Measurements from ENCODE around the gene ZFHX2. TPM values are rescaled to one million over a fixed set of nuclear protein-coding genes. Genes with fewer than 3 reads are reported as not detected.

Gene ZFHX2
- total RNA-seq, 1 experiment from 2014 or later: 0.58 TPM

DNA sequence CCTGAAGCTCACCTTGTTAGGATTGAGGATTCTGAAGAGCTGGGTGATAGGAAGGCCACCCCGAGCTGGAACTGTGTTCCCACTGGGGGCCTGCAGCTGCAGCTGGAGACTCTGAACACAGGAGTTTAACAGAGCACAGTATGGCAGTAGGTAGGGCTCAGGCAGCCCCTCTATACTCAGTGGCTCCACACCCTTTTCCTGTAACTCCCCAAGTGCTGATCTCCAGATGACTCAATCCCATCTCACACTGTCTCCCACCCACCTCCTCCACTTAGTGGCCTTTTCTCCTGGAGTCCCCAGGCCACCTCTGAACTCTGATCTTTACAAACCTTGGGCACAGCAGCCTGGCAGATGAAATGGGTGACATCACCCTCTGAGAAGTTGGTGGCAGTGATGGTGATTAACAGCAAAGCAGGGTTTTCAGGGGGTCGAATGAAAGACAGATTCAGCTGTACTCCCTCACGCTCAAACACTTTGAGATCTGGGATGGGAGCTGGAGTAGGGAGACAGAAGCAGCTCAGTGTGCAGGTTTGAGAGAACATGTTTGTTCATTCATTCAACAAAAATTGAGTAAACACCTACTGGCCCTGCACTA lies 8.5 kb upstream of the ZFHX2 start:
- no peak for DNase-seq (ENCODE audit: low spot score)

DNA sequence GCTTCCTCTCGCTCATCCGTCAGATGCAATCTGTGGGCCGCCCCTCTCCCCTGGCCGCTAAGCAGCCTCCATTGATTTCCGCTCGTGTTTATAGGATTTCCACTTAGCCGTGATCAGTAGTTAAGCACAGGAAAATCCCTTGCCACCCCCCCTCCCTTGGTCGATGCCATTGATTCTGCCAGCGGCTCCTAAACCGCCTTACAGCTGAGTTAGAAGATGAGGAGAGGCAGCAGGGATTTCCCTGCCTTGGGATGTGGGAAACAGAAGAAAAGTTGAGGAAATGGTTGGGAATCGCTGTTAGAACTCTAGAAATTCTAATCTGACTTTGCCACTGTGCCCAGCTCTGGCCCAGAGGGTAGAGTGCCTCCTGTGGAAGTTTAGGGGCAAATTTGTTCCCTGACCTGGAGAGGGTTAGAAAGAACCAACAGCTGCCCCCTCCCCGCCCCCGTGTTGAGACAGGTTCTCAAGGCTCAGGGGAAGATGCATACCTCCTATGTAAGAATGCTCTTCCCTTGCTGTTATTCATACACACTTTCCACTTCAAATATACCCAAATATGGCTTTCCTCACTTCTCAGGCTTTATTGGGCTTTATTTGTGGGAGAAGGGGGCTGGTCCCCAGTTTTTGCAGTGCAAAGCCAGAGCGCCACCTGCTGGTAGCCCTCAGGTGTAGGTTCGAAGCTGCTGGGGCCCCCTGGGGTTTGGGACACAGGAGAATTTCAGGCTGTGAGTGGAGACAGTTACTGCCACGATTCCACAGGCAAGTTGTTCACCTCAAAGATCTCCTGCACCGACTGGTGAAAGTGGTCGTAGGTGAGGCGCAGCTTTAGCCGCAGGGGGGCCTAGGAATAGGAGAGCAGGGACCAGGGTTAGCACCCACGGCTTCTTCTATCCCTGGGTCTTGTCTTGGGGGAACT lies 7.7 kb upstream of the ZFHX2 start:
- peak; percentile 48 for DNase-seq (ENCODE audit: low spot score)

DNA sequence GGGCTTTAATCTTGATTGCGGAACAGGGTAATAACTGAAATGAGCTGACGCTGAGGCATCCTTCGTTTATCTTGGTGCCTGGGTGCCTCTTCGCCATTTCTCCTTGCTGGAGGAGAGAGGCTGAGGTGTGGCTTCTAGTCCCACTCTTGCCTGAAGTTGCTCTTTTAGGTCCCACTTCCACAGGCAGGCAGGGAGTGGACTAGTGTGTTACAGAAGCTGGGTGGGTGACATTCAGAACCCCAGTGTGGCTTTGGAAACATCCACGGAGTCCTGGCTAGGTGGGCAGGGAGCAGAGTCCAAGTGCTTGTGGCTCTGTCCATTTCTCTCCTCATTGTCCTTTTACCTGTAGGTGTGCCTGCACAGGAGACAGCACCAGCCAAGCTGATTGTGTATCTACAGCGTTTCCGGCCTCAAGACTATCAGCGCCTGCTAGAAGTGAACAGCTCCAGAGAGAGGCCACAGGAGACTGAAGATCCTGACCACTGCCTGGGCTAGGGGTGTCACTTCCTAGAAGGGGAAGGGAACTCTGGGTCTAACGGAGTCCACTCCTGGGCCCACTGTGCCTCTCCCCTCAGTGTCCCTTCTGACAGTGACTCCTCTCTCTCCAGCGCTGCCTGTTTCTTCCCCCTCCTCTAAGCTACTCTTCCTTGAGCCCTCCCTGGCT lies 6.9 kb upstream of the ZFHX2 start:
- DNase-seq (ENCODE audit: low spot score): no peak

DNA sequence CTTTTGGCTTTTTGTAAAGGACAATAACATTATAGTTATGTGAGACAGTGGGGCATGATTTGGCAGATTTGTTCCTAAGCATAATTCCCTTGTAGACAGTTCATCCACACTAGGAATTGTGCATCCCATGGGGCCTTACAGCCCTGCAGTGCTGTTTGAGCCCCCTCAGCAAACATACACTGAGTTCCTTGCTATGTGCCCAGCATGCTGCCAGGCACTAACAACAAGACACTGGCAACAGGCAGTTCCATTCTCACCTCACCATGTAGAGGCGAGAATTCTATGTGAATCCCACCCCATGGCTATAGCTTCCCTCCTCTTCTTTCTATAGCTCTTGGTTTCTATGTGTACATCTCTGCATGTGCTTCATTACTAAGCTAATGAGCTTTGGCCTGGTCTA lies 6.4 kb upstream of the ZFHX2 start:
- no peak for DNase-seq (ENCODE audit: low spot score)

DNA sequence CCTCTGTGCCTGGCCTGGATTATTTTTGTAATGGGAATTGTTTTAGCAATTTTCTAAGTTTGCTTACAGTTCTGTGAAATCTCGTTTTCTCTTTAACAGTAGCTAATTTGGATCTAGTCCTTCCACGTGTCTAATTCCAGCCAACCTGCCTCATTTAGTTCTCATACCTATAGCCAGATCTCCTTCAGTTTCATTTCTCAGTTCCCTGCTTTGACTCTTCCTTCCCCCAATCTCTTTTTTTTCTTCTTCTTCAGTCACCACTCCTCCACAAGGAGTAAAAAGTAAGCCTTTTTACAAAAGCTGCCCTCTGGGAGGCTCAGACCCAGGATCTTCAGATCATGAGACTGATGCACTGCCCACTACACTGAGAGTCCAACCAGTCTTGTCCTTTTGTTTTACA lies 6.0 kb upstream of the ZFHX2 start:
- DNase-seq (ENCODE audit: low spot score): no peak

DNA sequence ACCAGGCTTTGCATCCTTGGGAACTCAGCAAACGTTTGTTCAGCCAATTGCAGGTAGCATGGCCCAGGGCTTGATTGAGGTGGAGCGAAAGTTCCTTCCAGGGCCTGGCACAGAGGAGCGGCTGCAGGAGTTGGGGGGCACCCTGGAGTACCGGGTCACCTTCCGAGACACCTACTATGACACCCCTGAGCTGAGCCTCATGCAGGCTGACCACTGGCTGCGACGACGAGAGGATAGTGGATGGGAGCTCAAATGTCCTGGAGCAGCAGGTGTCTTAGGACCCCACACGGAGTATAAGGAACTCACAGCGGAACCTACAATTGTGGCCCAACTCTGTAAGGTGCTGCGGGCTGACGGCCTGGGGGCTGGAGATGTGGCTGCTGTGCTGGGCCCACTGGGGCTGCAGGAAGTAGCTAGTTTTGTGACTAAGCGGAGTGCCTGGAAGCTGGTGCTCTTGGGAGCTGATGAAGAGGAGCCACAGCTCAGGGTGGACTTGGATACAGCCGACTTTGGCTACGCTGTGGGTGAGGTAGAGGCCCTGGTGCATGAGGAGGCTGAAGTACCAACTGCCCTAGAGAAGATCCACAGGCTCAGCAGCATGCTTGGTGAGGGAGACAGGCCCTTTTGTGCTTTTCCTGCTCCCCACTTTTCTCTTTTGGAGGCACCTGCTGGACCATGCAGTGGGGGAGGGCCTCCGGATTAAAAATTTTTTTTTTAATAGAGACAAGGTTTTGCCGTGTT lies 5.3 kb upstream of the ZFHX2 start:
- no peak for DNase-seq (ENCODE audit: low spot score)

DNA sequence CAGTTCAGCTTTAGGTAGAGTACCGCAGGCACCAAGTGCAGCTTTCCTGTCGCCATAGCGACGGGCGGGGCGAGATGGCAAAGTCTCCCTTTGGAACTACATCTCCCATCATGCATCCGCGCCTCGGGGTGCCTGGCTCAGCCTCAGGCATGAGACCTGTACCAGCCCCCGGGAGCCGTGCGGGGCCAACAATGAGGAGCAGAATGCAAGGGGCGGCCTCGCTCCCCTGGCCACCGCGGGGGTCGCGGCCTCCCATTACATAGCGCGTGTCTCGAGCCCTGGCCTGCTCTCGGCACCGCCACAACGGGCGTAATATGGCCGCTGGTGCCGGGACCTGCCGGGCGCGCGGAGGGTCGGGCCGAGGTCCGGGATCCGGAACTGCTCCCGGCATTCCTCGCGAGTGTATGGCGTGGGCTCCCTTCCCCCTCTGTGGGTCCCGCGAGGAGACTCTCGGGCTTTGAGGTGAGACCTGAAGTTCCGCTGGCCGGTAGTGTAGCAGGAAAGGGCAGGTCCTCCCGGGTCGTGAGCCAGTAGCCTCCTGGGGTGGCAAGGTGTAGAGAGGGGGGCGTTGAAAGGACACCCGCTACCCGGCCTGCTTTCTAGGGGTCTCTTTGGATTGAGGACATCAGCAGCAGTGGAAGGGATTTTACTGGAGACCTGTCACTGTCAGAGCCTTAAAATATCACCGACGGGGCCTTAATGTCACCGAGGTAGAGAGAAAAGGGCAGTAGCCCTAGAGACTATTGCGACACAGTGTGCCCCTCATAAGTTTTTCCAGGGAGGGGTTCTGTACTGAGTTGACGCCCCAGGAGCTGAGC lies 4.5 kb upstream of the ZFHX2 start, which contains the start of gene THTPA:
TSS of gene THTPA (plus strand) at position 390 of the 818 bp plus-strand sequence. CDS start 487 bp downstream, outside the sequence.
- DNase-seq (ENCODE audit: low spot score): peak; percentile 83

DNA sequence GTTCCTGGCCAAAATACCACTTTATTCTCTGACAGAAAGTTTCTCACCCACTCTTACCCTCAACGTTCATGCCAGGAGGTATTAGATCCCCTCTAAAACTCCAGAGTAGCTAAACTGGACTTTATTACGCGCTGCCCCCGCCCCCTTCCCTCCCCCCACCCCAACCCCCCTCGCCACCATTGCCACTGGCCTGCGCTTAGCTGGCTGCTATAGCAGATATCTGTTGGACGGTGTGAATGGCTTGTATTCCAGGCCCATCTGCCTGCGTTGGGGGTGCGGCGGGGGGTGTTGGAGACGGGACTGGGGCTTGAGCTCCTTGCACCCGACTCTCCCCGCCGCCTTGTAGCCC lies 3.9 kb upstream of the ZFHX2 start:
- no peak for DNase-seq (ENCODE audit: low spot score)

DNA sequence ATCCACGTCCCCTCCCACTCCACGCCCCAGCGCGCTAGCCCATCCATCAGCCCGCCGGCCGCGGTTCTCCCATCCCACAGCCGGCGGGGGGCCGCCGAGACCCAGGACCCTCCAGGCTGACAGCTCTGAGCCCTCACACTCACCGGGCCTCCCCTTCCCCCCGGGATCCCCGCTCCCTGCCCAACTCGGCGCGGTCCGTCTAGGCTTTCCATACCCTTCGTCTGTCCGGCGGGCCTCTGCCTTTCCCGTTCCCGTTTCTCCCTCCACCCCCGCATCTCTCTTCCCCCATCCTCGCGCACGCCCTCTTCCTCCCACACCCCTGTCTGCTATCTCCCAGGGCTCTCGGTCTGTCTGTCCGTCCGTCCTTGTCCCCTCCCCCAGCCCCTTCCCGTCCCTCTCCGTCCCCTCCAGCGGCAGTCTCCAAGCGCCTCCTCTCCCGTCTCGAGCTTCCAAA lies 726 bp downstream of the ZFHX2 start:
- DNase-seq (ENCODE audit: low spot score): no peak

DNA sequence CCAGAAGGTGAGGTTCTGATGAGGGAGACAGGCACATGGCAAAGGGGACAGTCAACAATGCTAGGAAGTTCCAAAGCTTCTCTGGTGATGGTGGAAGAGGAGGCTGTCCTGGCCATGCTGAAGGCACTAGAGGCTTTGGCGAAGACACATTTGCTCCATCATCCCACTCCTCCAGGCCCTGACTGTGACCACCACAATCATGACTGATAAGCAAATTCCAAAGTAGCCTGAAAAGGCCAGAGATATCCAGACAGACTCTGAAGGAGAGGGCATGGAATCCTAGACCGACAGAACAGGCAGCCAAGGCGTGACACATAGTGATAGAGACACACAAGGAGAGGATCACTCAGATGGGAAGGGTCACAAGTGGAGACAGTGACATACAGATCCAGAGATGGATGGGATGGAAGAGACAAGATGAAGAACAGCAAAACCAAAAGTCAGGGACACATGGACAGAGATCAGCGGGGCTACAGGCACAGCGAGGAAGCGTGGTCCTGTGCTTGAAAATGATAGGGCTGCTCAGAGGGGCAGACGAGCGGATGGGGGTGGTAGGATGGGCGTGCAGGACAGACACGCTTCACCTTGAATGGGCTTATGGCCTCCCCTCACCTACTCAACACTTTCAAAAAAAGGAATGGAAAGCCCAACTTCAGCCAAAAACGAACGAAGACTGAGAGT lies 1.3 kb downstream of the ZFHX2 start:
- no peak for DNase-seq (ENCODE audit: low spot score)

DNA sequence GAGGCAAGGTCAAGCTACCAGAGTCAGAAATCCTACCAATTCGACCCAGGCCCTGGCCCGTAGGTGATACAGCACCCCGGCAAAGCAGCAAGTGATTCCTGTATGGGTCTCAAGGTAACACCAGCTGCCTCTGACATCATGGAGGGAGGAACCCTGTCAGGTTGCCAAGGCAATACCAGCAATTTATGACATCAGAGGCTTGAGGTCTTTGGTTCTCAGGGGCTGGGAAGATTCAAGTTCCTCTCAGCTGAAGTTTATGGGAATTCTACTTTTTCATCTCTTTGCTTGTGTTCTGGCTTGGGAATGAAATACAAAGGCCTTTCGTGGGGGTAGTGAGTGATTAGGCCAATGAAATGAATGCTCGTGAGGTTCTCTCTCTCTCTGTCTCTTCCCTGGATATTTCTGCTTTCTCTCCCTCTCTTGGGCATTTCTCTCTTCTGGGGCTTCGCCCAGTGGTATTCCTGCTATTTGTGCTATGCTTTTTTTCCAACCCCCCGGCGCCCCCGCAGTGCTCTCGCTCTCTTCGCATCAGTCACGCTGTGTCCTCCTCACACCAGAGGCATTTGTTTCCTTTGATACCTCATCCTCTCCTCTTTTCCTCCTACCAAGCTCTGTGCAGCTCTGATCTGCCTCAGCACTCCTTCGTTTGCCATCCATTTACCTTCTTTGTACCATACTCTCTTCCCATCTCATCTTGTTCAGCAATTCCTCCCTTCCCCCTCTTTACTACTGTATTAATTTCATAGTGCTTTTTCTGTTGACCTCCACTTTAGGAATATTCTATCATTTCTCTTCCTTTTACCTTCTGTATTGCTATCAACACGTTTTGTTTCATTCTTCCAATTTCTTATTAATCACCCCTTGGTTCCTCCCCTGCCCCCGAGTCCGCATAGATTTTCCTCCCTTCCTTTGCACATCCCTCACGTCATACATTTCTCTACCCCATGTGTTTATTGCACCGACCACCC lies 2.9 kb downstream of the ZFHX2 start:
- DNase-seq (ENCODE audit: low spot score): no peak

DNA sequence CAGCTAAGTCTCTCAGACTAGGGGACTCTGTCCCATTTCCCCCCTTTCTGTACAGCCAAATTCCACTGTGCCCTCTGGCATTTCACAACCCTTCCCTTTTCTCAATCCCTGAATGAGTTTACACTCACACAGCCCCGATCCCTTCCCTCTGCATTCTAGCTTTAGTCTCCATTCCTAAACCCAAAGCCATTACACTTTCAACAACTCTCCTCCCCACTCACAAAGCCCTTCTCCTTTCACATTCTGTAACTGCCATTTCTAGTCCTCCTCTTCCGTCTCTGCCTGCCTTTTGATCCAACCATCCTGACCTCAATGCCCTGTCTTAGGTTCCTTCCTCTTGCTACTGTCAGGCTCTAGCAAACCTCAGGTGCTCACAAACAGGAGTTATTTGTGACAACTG lies 3.6 kb downstream of the ZFHX2 start:
- no peak for DNase-seq (ENCODE audit: low spot score)

DNA sequence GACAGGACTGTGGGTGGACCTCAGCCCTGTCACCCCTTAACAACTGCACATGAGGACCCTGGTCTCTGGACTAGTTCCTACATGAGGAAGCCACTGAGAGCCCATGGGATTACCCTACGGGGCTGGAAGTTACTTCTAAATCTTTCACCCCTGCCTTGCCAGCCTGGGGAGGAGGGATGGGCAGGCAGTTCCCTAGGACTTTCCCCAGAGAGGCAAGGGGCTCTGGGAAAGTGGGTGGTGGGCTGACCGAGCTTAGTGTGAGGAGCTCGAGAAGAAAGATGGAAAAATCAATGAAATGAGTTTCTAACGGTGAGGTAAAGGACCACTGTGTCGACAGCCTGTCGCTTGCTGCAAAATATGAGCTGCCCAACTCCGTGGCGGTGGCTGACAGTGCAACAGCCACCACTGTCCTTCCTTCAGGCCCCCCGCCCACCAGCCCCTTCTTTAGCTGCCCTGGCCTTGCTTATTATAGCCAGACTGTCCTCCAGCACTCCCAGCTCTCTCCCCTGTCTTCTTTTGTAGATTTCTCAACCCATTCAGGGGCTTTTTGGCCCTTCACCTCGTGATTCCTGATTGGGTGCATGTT lies 5.0 kb downstream of the ZFHX2 start:
- DNase-seq (ENCODE audit: low spot score): no peak

DNA sequence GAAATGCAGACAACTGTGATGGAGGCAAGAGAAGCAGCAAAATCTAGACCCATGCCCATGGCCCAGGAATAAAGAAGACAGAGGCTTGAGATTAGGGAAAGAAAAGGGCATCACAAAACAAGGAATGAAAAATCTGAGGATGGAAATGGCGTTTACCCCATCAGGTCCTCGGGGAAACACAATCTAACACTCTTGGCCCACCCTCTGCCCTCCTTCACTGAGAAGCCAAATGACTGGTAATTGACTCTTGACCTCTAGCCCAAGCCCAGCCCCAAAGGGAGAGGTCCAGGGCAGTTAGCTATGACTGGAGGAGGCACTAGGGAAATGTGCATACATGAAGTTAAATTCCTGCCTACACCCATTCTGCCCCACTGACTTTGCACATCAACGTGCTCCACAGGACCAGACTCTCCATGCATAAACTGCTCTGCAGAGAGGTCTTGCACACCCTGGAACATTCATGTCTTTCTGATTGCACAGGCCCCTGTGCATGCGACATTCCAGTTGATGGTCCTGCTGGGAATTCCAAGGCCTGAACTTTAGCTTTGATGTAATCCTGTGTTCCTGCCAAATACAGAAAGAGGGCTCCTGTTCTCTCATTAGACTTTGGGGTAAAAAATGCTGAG lies 5.7 kb downstream of the ZFHX2 start:
- DNase-seq (ENCODE audit: low spot score): no peak

DNA sequence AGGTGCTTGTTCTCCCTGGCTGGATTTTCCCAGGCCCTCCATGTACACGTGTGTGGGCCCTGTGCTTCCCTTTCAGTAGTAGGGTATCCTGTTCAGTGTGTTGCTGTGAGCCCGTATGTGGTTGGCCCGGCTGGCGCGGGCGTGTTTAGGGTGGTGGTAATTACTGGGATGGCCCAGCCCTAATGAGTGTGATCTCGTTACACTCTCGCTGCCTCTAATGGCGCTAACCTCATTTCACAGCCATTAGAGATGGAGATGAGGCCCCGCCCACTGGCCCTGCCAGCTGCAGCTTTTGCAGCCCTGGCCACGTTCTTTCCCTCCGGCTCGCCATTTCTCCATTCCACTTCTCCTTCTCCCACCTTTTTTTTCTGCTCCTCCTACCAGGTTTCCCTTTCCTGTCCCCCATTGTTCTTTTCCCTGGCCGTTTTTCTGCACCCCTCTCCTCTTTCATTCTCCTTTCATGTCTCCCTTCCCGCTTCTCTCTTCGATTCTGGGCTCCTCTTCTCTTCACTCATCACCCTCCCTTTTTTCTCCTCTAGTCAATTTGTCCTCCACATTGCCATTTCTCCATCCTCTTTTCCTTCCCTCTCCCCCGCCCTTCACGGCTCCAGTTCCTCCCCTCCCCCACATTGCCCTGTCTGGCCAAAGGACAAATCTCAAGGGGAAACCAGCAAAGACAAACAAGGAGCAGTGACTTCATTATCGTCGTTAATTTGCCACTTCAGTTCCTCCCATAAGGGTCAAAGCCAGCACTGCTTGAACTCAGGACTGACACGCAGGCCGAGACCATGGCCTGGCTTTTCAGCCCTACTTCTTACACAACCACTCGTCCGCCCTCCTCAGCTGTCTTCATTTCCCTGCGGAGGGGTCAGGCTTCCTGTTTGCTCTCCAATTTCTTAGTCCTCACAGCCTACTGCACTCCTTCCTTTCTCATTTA lies 6.8 kb downstream of the ZFHX2 start:
- DNase-seq (ENCODE audit: low spot score): no peak

DNA sequence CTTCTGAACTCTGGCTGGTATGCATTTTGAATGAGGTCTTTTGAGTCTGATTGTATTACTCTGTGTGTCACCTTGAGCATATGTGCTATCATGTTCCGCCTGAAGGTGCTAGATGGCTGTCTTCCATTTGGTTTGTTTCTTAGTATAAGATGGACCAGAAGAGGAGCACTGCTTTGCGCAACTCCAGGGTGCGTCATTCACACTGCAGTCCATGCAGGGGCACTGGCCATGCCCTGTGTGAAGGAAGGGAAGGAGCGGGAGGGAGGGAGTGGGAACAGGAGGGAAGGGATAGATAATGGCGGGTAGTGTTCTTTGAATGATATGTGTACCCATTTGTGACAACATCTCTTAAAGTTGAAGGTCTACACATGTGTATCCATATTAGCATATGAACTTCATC lies 8.2 kb downstream of the ZFHX2 start:
- no peak for DNase-seq (ENCODE audit: low spot score)

DNA sequence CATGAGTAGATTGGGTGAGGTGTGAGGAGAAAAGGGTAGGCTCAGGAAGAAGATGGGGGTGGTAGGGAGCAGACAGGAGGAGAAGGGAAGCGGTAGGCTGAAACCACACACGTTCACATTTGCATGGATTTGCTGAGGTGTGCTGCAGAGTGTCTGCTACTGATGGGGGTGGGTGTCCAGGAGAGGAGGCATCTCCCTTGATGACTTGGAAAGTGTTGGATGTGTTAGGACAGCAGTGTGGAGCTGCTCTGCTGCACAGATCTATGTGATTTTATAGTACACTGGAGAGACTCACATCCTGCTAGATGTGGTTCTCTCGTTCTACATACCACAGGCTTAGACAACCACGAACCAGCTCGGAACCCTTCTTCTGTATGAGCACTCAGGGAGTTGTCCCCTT lies 9.3 kb downstream of the ZFHX2 start:
- DNase-seq (ENCODE audit: low spot score): no peak
